GM19023 (cell line): Measurements from ENCODE around the gene EMILIN1.

Source experiments
- ATAC-seq: cut with Tn5 transposase; IDR thresholded peaks from one replicate; pipeline ENCODE4 v1.9.1; 2021; ENCODE audit warnings: mild to moderate bottlenecking, moderate library complexity; ENCODE audit not compliant: unreplicated experiment

EMILIN1 gene

GRCh38 chr2:27079233-27080139, 1.1 kb downstream of the EMILIN1 start:
- no peak for ATAC-seq

GRCh38 chr2:27080140-27080469, 1.7 kb downstream of the EMILIN1 start:
- no peak for ATAC-seq

- no peak for ATAC-seq
Measured at GRCh38 chr2:27080603-27080936, 2.2 kb downstream of the EMILIN1 start.

DNA sequence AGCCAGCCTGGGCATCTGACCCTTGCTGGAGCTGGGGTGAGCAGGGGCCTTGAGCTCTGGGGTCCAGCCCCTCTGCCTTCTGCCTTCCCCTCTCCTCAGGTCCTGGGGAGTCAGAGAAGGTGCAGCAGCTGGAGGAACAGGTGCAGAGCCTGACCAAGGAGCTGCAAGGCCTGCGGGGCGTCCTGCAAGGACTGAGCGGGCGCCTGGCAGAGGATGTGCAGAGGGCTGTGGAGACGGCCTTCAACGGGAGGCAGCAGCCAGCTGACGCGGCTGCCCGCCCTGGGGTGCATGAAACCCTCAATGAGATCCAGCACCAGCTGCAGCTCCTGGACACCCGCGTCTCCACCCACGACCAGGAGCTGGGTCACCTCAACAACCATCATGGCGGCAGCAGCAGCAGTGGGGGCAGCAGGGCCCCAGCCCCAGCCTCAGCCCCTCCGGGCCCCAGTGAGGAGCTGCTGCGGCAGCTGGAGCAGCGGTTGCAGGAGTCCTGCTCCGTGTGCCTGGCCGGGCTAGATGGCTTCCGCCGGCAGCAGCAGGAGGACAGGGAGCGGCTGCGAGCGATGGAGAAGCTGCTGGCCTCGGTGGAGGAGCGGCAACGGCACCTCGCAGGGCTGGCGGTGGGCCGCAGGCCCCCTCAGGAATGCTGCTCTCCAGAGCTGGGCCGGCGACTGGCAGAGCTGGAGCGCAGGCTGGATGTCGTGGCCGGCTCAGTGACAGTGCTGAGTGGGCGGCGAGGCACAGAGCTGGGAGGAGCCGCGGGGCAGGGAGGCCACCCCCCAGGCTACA, 3.8 kb downstream of the EMILIN1 start:
- ATAC-seq = no peak

DNA sequence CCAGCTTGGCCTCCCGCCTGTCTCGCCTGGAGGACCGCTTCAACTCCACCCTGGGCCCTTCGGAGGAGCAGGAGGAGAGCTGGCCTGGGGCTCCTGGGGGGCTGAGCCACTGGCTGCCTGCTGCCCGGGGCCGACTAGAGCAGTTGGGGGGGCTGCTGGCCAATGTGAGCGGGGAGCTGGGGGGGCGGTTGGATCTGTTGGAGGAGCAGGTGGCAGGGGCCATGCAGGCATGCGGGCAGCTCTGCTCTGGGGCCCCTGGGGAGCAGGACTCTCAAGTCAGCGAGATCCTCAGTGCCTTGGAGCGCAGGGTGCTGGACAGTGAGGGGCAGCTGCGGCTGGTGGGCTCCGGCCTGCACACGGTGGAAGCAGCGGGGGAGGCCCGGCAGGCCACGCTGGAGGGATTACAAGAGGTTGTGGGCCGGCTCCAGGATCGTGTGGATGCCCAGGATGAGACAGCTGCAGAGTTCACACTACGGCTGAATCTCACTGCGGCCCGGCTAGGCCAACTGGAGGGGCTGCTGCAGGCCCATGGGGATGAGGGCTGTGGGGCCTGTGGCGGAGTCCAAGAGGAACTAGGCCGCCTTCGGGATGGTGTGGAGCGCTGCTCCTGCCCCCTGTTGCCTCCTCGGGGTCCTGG, 4.5 kb downstream of the EMILIN1 start:
- ATAC-seq = no peak

DNA sequence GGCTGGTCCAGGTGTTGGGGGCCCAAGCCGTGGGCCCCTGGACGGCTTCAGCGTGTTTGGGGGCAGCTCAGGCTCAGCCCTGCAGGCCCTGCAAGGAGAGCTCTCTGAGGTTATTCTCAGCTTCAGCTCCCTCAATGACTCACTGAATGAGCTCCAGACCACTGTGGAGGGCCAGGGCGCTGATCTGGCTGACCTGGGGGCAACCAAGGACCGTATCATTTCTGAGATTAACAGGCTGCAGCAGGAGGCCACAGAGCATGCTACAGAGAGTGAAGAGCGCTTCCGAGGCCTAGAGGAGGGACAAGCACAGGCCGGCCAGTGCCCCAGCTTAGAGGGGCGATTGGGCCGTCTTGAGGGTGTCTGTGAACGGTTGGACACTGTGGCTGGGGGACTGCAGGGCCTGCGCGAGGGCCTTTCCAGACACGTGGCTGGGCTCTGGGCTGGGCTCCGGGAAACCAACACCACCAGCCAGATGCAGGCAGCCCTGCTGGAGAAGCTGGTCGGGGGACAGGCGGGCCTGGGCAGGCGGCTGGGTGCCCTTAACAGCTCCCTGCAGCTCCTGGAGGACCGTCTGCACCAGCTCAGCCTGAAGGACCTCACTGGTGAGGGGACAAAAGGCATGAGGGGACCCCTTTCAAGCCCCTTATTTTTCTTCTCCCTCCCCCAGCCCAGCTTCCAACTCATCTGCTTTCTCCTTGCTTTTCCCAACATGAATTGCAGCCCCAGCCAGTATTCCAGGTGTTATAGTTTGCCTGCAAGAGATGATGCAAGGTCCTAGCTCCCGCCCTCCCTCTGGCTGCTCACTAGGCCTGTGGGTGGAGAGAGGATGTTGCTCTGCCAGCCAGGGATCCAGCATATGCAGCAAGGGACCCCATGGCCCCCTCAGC, 5.2 kb downstream of the EMILIN1 start:
- ATAC-seq = no peak

- no peak for ATAC-seq
Measured at GRCh38 chr2:27084297-27085061, 6.1 kb downstream of the EMILIN1 start.

GRCh38 chr2:27085062-27085672, 6.8 kb downstream of the EMILIN1 start:
- no peak for ATAC-seq

GRCh38 chr2:27085673-27086089, 7.3 kb downstream of the EMILIN1 start:
- ATAC-seq = peak; percentile 4

DNA sequence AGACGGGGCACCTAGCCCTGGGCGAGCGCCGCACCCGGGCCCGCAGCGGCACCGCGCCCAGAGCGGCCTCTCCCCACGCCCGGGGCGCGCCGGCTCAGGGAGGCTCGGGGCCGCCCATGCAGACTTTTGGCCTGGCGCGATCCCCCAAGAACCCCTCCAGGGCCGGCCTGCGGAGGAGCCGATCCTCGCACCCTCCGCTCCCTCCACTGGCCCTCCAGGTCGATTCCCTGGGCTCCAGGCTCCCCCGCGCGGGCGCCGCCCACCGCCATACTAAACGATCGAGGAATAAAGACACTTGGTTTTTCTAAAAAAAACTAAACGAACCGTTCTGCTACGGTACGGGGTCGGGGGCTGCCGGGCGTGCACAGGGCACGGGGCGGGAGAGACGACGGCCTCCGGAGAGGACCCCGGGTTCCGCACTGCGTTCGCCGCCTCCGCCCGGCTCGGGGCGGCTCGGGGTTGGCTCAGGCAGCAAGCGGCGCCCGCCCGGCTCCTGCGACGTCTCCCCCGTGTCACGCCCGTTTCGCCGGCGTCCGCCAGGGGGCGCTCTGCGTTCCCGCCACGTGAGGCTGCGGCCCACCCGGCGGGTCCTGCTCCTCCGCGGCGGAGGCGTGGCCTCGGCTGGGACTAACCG, 7.8 kb downstream of the EMILIN1 start:
- ATAC-seq = peak; percentile 78

DNA sequence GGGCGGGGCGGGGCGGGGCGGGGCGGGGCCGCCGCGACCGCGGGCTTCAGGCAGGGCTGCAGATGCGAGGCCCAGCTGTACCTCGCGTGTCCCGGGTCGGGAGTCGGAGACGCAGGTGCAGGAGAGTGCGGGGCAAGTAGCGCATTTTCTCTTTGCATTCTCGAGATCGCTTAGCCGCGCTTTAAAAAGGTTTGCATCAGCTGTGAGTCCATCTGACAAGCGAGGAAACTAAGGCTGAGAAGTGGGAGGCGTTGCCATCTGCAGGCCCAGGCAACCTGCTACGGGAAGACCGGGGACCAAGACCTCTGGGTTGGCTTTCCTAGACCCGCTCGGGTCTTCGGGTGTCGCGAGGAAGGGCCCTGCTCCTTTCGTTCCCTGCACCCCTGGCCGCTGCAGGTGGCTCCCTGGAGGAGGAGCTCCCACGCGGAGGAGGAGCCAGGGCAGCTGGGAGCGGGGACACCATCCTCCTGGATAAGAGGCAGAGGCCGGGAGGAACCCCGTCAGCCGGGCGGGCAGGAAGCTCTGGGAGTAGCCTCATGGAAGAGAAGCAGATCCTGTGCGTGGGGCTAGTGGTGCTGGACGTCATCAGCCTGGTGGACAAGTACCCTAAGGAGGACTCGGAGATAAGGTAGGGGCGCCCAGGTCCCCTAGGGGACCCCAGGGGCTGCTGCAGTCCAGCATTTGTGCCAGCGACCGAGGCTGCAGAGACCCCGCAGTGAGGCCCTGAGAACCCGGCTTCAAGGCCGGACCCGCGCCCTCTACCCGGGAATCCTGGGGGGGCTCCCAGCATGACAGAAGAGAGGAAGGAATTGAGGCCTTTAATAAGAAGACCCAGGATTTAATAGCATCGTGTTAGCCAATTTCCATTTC, 8.5 kb downstream of the EMILIN1 start, which contains the start of gene KHK:
TSS of gene KHK (plus strand) at position 49 of the 870 bp plus-strand sequence. CDS start at position 537, 488 bp downstream.
- ATAC-seq = peak; percentile 12

DNA sequence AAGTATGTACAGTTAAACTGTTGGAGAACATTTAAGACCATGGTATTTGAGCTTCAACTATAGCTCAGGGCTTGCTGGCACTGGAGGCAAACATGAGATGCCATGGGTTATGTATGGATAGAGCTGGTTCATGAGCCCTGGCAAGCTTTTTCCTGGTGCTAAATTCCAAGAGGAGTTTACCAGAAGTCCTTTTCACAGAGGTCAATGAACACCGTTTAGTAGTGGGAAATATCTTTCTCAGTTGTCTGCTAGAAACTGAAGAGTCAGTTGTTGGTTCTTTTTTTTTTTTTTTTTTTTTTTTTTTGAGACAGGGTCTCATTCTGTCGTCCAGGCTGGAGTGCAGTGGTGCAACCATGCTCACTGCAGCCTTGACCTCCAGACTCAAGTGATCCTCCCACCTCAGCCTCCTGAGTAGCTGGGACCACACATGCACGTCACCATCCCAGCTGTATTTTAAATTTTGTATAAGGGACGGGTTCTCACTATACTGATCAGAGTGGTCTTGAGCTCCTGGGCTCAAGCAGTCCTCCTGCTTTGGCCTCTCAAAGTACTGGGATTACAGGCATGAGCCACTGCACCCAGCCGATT, 9.5 kb downstream of the EMILIN1 start:
- no peak for ATAC-seq

DNA sequence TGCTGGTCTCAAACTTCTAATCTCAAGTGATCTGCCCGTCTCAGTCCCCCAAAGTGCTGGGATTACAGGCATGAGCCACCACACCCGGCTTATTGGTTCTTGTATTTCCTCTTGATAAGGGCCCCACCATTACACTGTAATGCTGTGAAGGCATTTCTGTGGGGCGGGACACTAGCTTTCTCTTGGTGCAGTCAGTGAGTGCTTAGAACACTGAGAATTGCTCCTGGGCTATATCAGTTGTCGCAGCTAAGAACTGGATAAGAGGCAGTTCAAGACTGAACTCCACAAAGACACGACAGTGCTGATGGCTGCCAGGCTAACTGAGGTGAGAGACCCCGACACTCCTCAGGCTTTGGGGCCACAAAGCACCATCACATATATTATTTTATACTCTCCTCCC, 10.2 kb downstream of the EMILIN1 start:
- ATAC-seq = no peak

DNA sequence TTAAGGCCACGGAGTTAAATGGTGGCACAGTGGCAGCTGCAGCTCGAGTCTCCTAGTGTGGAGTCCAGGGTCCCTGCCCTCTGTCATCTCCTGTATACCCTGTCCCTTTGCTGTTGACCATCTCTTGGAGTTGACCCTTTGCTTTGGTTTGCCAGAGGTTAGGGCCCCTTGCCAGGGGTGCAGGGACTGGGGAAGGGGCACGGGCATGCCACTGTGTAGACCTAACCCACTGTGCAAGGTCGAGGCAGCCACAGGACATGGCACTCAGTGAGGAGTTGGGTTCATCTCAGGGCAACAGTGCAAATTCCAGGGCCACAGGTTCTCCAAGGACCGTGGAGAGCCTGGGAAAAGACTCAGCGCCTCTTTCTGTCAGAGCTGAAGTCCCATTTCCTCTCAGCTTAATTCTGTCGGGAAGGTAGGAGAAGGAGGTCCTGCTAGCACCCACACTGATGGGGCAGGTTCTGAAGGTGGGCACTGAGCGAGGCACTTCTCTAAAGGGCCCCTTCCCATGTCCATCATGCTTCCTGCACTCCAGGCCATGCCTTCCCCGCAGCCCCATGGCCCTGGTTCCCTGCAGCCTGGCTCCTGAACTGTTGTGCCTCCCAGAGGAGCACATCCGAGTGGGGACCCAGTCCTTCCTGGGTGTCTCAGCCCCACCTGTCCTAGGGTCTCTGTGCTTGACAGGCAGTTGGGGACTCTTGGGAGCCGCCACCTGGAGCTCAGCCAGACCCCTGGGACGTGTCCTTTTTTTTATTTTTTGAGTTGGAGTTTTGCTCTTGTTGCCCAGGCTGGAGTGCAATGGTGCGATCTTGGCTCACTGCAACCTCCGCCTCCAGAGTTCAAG, 10.9 kb downstream of the EMILIN1 start:
- no peak for ATAC-seq

- ATAC-seq = no peak
Measured at GRCh38 chr2:27091746-27092695, 13.6 kb downstream of the EMILIN1 start.
